ENCODE results near the gene MAP10. TPM values are rescaled to one million over a fixed set of nuclear protein-coding genes. Genes with fewer than 3 reads are reported as not detected.

MAP10 gene
- total RNA-seq, 1 donor from 2014 or later, result 2.1 TPM

DNA sequence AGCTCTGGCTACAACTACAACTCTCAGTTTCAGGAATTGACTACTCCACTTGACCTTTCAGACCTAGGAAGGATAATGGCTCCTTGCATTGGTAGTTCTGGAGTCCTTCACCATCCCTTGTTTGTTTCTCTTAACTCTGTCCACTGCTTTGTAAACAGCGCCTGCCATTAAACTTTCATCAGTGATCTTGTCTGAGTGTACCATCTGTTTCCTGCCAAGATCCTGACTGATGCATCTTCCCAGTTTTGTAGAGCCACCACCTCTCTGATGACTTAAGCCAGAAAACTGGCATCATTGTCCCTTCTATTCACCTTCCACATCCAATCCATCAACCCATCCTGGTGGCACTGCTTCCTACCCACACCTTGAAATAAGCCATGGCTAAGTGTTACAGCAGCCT is 15.2 kb downstream of the MAP10 start:
- ATAC-seq (no peak), DNase-seq (no peak)
- Histone ChIP-seq H3K27me3 (no peaks in the 10 kb centered on the region), H3K4me3 (no peak overlapping the region), H3K36me3 (no peaks in the 10 kb centered on the region), H3K9me3 (no peaks in the 10 kb centered on the region), H3K4me1 (no peaks in the 10 kb centered on the region), H3K27ac (no peak overlapping the region)
- intact Hi-C loops (cut with DNase I), result no loop called here
- TF ChIP-seq, protein P1, sequence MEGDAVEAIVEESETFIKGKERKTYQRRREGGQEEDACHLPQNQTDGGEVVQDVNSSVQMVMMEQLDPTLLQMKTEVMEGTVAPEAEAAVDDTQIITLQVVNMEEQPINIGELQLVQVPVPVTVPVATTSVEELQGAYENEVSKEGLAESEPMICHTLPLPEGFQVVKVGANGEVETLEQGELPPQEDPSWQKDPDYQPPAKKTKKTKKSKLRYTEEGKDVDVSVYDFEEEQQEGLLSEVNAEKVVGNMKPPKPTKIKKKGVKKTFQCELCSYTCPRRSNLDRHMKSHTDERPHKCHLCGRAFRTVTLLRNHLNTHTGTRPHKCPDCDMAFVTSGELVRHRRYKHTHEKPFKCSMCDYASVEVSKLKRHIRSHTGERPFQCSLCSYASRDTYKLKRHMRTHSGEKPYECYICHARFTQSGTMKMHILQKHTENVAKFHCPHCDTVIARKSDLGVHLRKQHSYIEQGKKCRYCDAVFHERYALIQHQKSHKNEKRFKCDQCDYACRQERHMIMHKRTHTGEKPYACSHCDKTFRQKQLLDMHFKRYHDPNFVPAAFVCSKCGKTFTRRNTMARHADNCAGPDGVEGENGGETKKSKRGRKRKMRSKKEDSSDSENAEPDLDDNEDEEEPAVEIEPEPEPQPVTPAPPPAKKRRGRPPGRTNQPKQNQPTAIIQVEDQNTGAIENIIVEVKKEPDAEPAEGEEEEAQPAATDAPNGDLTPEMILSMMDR (IDR thresholded peaks at IDR 0.05), result no peak

DNA sequence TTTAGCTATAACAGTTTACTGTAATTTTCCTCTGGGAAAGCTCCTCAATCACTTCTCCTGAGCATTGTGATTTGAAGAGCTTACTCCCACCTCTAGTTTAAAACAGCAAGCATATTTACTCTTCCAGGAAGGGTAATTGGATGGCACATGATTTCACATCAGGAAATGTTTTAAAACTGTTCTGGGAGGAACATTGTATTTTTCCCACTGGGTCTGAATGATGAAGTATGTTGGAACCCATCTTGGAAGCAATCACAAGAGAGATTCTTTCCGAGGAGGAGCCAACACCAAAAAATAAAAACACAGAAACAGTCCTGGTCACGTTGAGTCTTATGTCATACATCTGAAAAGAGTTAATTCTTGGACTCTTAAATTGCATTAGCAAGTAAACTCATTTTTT is 17.3 kb downstream of the MAP10 start:
- H3K27ac ChIP-seq, result no peak overlapping the region
- H3K9me3 ChIP-seq, result no peaks in the 10 kb centered on the region
- intact Hi-C loops (cut with DNase I), result no loop called here
- H3K27me3 ChIP-seq, result no peaks in the 10 kb centered on the region
- ATAC-seq (no peak), DNase-seq (no peak)
- H3K4me1 ChIP-seq, result no peaks in the 10 kb centered on the region
- TF ChIP-seq, protein P1 (IDR thresholded peaks at IDR 0.05), result no peak
- no peaks in the 10 kb centered on the region for H3K36me3 ChIP-seq
- no peak overlapping the region for H3K4me3 ChIP-seq

DNA sequence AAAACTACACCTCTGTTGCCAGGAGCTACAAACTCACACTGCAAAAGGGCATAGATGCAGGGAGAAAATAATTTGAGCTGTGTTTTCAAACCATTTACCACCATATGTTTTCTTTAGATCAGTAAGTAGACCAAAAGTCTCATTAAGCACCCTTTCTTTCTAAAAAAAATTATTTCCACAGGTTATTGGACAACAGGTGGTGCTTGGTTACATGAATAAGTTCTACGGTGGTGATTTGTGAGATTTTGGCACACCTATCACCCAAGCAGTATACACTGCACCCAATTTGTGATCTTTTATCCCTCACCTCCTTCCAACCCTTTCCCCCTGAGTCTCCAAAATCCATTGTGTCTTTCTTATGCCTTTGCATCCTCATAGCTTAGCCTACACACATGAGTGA is 21.1 kb downstream of the MAP10 start:
- DNase-seq (no peak), ATAC-seq (no peak)
- Histone ChIP-seq H3K27ac (no peak overlapping the region), H3K4me3 (no peak overlapping the region), H3K27me3 (no peaks in the 10 kb centered on the region), H3K4me1 (no peaks in the 10 kb centered on the region), H3K36me3 (no peaks in the 10 kb centered on the region), H3K9me3 (no peaks in the 10 kb centered on the region)
- TF ChIP-seq, protein P1 (IDR thresholded peaks at IDR 0.05), result no peak
- intact Hi-C loops (cut with DNase I), result no loop called here

DNA sequence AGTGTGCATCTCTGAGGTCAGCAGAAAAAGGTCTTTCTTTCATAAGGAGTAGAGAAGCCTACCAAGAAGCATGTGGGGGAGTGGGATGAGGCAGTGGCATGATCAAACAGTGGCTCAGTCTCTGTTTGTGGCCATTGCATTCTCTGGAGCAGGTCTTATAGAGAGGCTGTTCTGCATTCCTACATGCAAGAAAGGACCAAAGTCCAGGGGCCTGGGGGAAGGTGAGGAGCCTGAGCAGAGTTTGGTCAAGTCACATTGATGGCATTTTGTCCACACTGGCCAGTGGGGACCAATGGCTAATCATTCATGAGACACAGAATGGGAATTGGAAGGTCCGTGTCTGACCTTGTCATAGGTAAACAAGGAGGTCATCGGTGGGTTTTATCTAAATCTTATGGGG is 25.4 kb downstream of the MAP10 start:
- Histone ChIP-seq H3K27me3 (no peaks in the 10 kb centered on the region), H3K27ac (no peak overlapping the region), H3K9me3 (no peaks in the 10 kb centered on the region), H3K4me1 (no peaks in the 10 kb centered on the region), H3K36me3 (no peaks in the 10 kb centered on the region), H3K4me3 (no peak overlapping the region)
- intact Hi-C loops (cut with DNase I), result no loop called here
- ATAC-seq (no peak), DNase-seq (no peak)
- TF ChIP-seq, protein P1 (IDR thresholded peaks at IDR 0.05), result no peak

DNA sequence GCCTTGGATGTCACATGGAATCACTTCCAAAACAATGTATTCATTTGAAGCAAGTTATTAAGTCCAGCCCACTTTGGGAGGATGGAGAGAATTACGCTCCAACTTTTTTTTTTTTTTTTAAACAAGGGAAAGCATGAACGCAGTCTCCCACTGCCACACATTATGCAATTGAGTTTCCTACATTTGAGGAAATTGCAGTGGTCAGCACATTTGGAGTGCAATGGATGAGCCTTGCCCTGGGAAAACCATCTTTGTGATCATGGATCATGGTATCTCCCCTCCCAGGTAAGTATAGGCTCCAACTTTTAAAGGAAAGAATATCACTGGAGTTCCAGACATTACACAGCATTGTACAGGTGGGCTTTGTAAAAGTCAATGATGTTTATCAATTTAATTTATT is 26.7 kb downstream of the MAP10 start:
- H3K36me3 ChIP-seq, result no peaks in the 10 kb centered on the region
- H3K9me3 ChIP-seq, result no peaks in the 10 kb centered on the region
- intact Hi-C loops (cut with DNase I), result no loop called here
- no peak overlapping the region for H3K27ac ChIP-seq
- DNase-seq (no peak), ATAC-seq (no peak)
- no peak overlapping the region for H3K4me3 ChIP-seq
- TF ChIP-seq, protein P1 (IDR thresholded peaks at IDR 0.05), result no peak
- H3K27me3 ChIP-seq, result no peaks in the 10 kb centered on the region
- no peaks in the 10 kb centered on the region for H3K4me1 ChIP-seq

DNA sequence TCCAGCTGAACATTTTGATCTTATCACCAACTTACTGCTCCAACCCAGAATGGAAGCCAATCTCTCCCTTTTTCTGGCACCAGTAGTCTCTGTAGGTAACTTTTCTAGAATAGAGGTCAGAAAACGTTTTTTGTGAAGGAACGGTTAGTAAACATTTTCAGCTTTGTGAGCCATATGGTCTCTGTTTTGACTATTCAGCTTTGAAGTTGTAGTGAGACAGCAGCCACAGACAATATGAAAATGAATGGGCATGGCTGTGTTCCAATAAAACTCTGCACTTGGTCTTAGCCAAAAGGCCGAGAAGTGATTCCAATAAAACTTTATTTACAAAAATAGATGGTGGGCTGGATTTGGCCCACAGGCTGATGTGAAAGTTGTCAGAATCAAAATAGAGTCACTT is 28.9 kb downstream of the MAP10 start:
- Histone ChIP-seq H3K4me1 (no peaks in the 10 kb centered on the region), H3K36me3 (no peaks in the 10 kb centered on the region), H3K4me3 (no peak overlapping the region), H3K27ac (no peak overlapping the region), H3K27me3 (no peaks in the 10 kb centered on the region), H3K9me3 (no peaks in the 10 kb centered on the region)
- intact Hi-C loops (cut with DNase I), result no loop called here
- DNase-seq (no peak), ATAC-seq (no peak)
- TF ChIP-seq, protein P1 (IDR thresholded peaks at IDR 0.05), result no peak

All from upper lobe of right lung (tissue), 1 donor.